ENCODE results near the gene TMOD1.

The TMOD1 gene

GRCh38 chr9:97647996-97648395 is 146.5 kb downstream of the TMOD1 start:
- H3K9me3 ChIP-seq (ENCODE audit: control insufficient read depth, insufficient read depth, low read length): no peaks in the 10 kb centered on the region
- H3K27me3 ChIP-seq (ENCODE audit: control insufficient read depth, insufficient read depth, low read length): no peaks in the 10 kb centered on the region
- H3K36me3 ChIP-seq (ENCODE audit: control insufficient read depth, insufficient read depth, low read length): peaks cover 95% of the 10 kb centered on the region
- H3K4me1 ChIP-seq (ENCODE audit: control insufficient read depth, insufficient read depth, low read length): no peaks in the 10 kb centered on the region
- no peak overlapping the region for H3K9ac ChIP-seq (ENCODE audit: low read depth, low read length)
- H3K27ac ChIP-seq (ENCODE audit: low read depth, low read length): no peak overlapping the region
- H3K4me3 ChIP-seq (ENCODE audit: low read depth, low read length): no peak overlapping the region
